OCI-LY1 (cell line): Measurements from ENCODE around the gene BNIP5.

Experiments used
- H2AFZ ChIP-seq: fragments of 200-600 bp; sonication (generic), shearing (Covaris generic); 2 replicates; pipeline ENCODE4 v1.6.0; 2014; ENCODE audit warnings: antibody characterized with exemption, mild to moderate bottlenecking, low read length
- H3F3A ChIP-seq: fragments of 200-600 bp; sonication (generic), shearing (Covaris generic); 2 replicates; pipeline ENCODE4 v1.6.0; 2014; ENCODE audit warnings: mild to moderate bottlenecking, antibody characterized with exemption, low read length, moderate library complexity; ENCODE audit not compliant: insufficient read depth
- H3K27ac ChIP-seq: fragments of 200-600 bp; sonication (generic); 2 replicates; pipeline ENCODE4 v1.5.1; 2014; ENCODE audit warnings: low read length, mixed run types, mild to moderate bottlenecking, low read depth; ENCODE audit not compliant: poor library complexity, severe bottlenecking
- H3K27me3 ChIP-seq: fragments of 200-600 bp; sonication (generic); 2 replicates; pipeline ENCODE4 v1.6.0; 2014; ENCODE audit warnings: antibody characterized with exemption, mild to moderate bottlenecking, low read length, moderate library complexity; ENCODE audit not compliant: insufficient read depth
- H3K36me3 ChIP-seq: fragments of 200-600 bp; sonication (generic); 2 replicates; pipeline ENCODE4 v1.6.1; 2014; ENCODE audit warnings: mild to moderate bottlenecking, antibody characterized with exemption, low read length, moderate library complexity, mixed read lengths; ENCODE audit not compliant: insufficient read depth
- H3K4me1 ChIP-seq: fragments of 200-600 bp; sonication (generic); 2 replicates; pipeline ENCODE4 v1.5.1; 2014; ENCODE audit warnings: mild to moderate bottlenecking, low read length, moderate library complexity; ENCODE audit not compliant: insufficient read depth, severe bottlenecking
- H3K4me2 ChIP-seq: fragments of 200-600 bp; sonication (generic), shearing (Covaris generic); 2 replicates; pipeline ENCODE4 v1.6.1; 2014; ENCODE audit warnings: low read length
- H3K4me3 ChIP-seq: fragments of 200-600 bp; sonication (generic); 2 replicates; pipeline ENCODE4 v1.5.1; 2014; ENCODE audit warnings: low read length, low read depth, mild to moderate bottlenecking, mixed read lengths; ENCODE audit not compliant: poor library complexity, severe bottlenecking
- H3K79me2 ChIP-seq: fragments of 200-600 bp; shearing (Covaris generic); 2 replicates; pipeline ENCODE4 v1.6.1; 2016; ENCODE audit warnings: mixed run types, low read length, mixed read lengths; ENCODE audit not compliant: insufficient read depth
- H3K9ac ChIP-seq: fragments of 200-600 bp; sonication (generic), shearing (Covaris generic); 2 replicates; pipeline ENCODE4 v1.6.1; 2014; ENCODE audit warnings: mild to moderate bottlenecking, low read length, mixed read lengths
- H3K9me2 ChIP-seq: fragments of 200-600 bp; sonication (generic), shearing (Covaris generic); 2 replicates; pipeline ENCODE4 v1.6.1; 2014; ENCODE audit warnings: low read depth, mild to moderate bottlenecking, low read length, mixed read lengths
- H3K9me3 ChIP-seq: fragments of 200-600 bp; shearing (Covaris generic); 2 replicates; pipeline ENCODE4 v1.6.1; 2014; ENCODE audit warnings: low read length, mixed read lengths
- H4K20me1 ChIP-seq: fragments of 200-600 bp; sonication (generic), shearing (Covaris generic); 2 replicates; pipeline ENCODE4 v1.6.0; 2016; ENCODE audit warnings: mild to moderate bottlenecking, low read length; ENCODE audit not compliant: insufficient read depth
- CTCF ChIP-seq: fragments of 200-600 bp; sonication (generic), shearing (Covaris generic); IDR thresholded peaks from 2 replicates; pipeline ENCODE4 v1.5.1; 2017; ENCODE audit warnings: mild to moderate bottlenecking, antibody characterized with exemption, low read length, moderate library complexity, mixed read lengths
- EZH2 ChIP-seq: fragments of 200-600 bp; sonication (generic), shearing (Covaris generic); IDR thresholded peaks from 2 replicates; pipeline ENCODE4 v1.8.0; 2017; ENCODE audit warnings: borderline replicate concordance, mixed run types, mild to moderate bottlenecking, antibody characterized with exemption, low read length, moderate library complexity, mixed read lengths

Gene BNIP5

GRCh38 chr6:36376742-36377141, 40.1 kb upstream of the BNIP5 start:
- H3K4me3 ChIP-seq: no peak overlapping the region
- no peak overlapping the region for H2AFZ ChIP-seq
- no peaks in the 10 kb centered on the region for H3K4me1 ChIP-seq
- H3K9ac ChIP-seq: no peak overlapping the region
- no peaks in the 10 kb centered on the region for H3K36me3 ChIP-seq
- H3K4me2 ChIP-seq: no peak overlapping the region
- no peaks in the 10 kb centered on the region for H4K20me1 ChIP-seq
- no peaks in the 10 kb centered on the region for H3K9me3 ChIP-seq
- no peaks in the 10 kb centered on the region for H3F3A ChIP-seq
- H3K9me2 ChIP-seq: no peaks in the 10 kb centered on the region
- peaks cover 5% of the 10 kb centered on the region; the same call in 1 of the 2 replicates for H3K27me3 ChIP-seq
- no peak for TF ChIP-seq CTCF
- no peak for TF ChIP-seq EZH2
- H3K79me2 ChIP-seq: no peaks in the 10 kb centered on the region
- H3K27ac ChIP-seq: no peak overlapping the region

DNA sequence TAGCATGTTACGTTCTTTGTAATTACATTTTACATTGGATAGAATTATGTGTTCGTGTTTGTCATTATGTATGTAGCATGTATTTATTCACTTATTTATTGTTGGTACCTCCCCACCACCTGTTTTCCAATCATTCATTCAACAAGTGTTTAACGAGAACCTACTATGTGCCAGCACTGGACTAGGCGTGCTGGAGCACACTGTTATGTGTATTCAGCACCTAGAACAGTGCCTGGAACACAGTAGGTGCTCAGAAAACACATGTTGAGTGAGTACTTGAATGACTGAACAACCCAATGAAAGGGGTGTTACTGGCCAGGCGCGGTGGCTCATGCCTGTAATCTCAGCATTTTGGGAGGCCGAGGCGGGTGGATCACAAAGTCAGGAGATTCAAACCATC, 39.5 kb upstream of the BNIP5 start:
- Histone ChIP-seq H3K9me3 (no peaks in the 10 kb centered on the region), H3K4me1 (no peaks in the 10 kb centered on the region), H3K27me3 (peaks cover 5% of the 10 kb centered on the region; the same call in 1 of the 2 replicates), H3K9me2 (no peaks in the 10 kb centered on the region), H3F3A (no peaks in the 10 kb centered on the region), H4K20me1 (no peaks in the 10 kb centered on the region), H2AFZ (no peak overlapping the region), H3K36me3 (no peaks in the 10 kb centered on the region), H3K4me3 (no peak overlapping the region), H3K79me2 (no peaks in the 10 kb centered on the region), H3K27ac (no peak overlapping the region), H3K9ac (no peak overlapping the region), H3K4me2 (no peak overlapping the region)
- TF ChIP-seq EZH2: no peak
- TF ChIP-seq CTCF: no peak

- Histone ChIP-seq H3K4me2 (no peak overlapping the region), H4K20me1 (no peaks in the 10 kb centered on the region), H3K36me3 (no peaks in the 10 kb centered on the region), H3K27me3 (peaks cover 5% of the 10 kb centered on the region; the same call in 1 of the 2 replicates), H3K4me1 (no peaks in the 10 kb centered on the region), H3K27ac (no peak overlapping the region), H3K4me3 (no peak overlapping the region), H3F3A (no peaks in the 10 kb centered on the region), H3K9me2 (no peaks in the 10 kb centered on the region), H3K79me2 (no peaks in the 10 kb centered on the region), H3K9ac (no peak overlapping the region), H3K9me3 (no peaks in the 10 kb centered on the region), H2AFZ (no peak overlapping the region)
- TF ChIP-seq EZH2 (no peak), CTCF (no peak)
Observed at GRCh38 chr6:36375644-36376155, 39.0 kb upstream of the BNIP5 start.
